SK-N-SH (cell line): ENCODE data around the gene CCDC194. TPM values are rescaled to one million over a fixed set of nuclear protein-coding genes. Genes with fewer than 3 reads are reported as not detected.

Source experiments
- CTCF ChIA-PET: fragments of 300-600, 350-600 bp; formaldehyde crosslinking; extraction: SDS; loops from one replicate; lab custom pipeline; 2021; lab: Yijun Ruan, JAX
- POLR2A ChIA-PET: fragments of 350-600 bp; sonication (Branson Sonifier 250); formaldehyde crosslinking; extraction: SDS; loops from one replicate; lab custom pipeline; 2020; ENCODE audit warnings: antibody characterized with exemption, inconsistent platforms; lab: Yijun Ruan, JAX
- DNase-seq: peaks from one replicate; pipeline ENCODE4 v3.0.0; 2012
- H2AFZ ChIP-seq: fragments of 200-600 bp; sonication (generic); 2 replicates; pipeline ENCODE4 v1.8.1; 2016; ENCODE audit warnings: antibody characterized with exemption, mild to moderate bottlenecking, low read depth
- H3F3A ChIP-seq: fragments of 200-600 bp; sonication (generic); replicated peaks from 2 replicates; pipeline ENCODE3; 2016; ENCODE audit warnings: antibody characterized with exemption, mild to moderate bottlenecking; ENCODE audit not compliant: insufficient read depth
- H3K27ac ChIP-seq, 2 experiments: fragments of 200-500 bp in 1 of 2; fragments of 200-600 bp in 1 of 2; sonication (Bioruptor generic) in 1 of 2; sonication (generic), shearing (Covaris generic) in 1 of 2; 2 replicates each; pipeline versions ENCODE4 v1.5.1 to v1.6.1; 2014 to 2016; ENCODE audit warnings: low read depth in 2 of 2, inconsistent platforms in 1 of 2, low read length in 1 of 2, mild to moderate bottlenecking in 1 of 2, mixed read lengths in 1 of 2
- H3K27me3 ChIP-seq: fragments of 200-600 bp; sonication (generic), shearing (Covaris generic); 2 replicates; pipeline ENCODE4 v1.6.1; 2016; ENCODE audit warnings: mixed run types; ENCODE audit not compliant: insufficient read depth
- H3K36me3 ChIP-seq, 2 experiments: fragments of 200-500 bp in 1 of 2; fragments of 200-600 bp in 1 of 2; sonication (Bioruptor generic) in 1 of 2; sonication (generic) in 1 of 2; replicated peaks in 1 of 2; 2 replicates each; pipeline versions ENCODE3 to v1.5.1; 2014 to 2016; ENCODE audit warnings: low read length in 1 of 2, mild to moderate bottlenecking in 1 of 2; ENCODE audit not compliant: insufficient read depth in 2 of 2, control insufficient read depth in 1 of 2
- H3K4me1 ChIP-seq, 2 experiments: fragments of 200-500 bp in 1 of 2; fragments of 200-600 bp in 1 of 2; sonication (Bioruptor generic) in 1 of 2; sonication (generic), shearing (Covaris generic) in 1 of 2; 2 replicates each; pipeline versions ENCODE4 v1.5.1 to v1.6.1; 2014 to 2016; ENCODE audit warnings: low read depth in 1 of 2, low read length in 1 of 2, mixed run types in 1 of 2; ENCODE audit not compliant: insufficient read depth in 2 of 2, control insufficient read depth in 1 of 2
- H3K4me2 ChIP-seq: fragments of 200-600 bp; sonication (generic), shearing (Covaris generic); 2 replicates; pipeline ENCODE4 v1.6.1; 2017; ENCODE audit warnings: mixed run types
- H3K4me3 ChIP-seq, 2 experiments: fragments of 200-500 bp in 1 of 2; fragments of 200-600 bp in 1 of 2; sonication (Bioruptor generic) in 1 of 2; sonication (generic), shearing (Covaris generic) in 1 of 2; 2 replicates each; pipeline versions ENCODE4 v1.5.1 to v1.8.1; 2014 to 2016; ENCODE audit warnings: low read depth in 2 of 2, inconsistent platforms in 1 of 2, low read length in 1 of 2, mild to moderate bottlenecking in 1 of 2, mixed read lengths in 1 of 2, moderate library complexity in 1 of 2
- H3K79me2 ChIP-seq: fragments of 200-600 bp; sonication (generic); 2 replicates; pipeline ENCODE4 v1.8.1; 2017; ENCODE audit warnings: mild to moderate bottlenecking; ENCODE audit not compliant: insufficient read depth
- H3K9ac ChIP-seq: fragments of 200-600 bp; sonication (generic); 2 replicates; pipeline ENCODE4 v1.6.1; 2017; ENCODE audit warnings: mixed run types
- H3K9me2 ChIP-seq: fragments of 200-600 bp; sonication (generic); 2 replicates; pipeline ENCODE4 v1.6.1; 2017; ENCODE audit warnings: mixed run types
- H3K9me3 ChIP-seq: fragments of 200-600 bp; sonication (generic); 2 replicates; pipeline ENCODE4 v1.6.1; 2017; ENCODE audit warnings: mixed run types, mild to moderate bottlenecking, moderate library complexity
- H4K20me1 ChIP-seq: fragments of 200-600 bp; sonication (generic); 2 replicates; pipeline ENCODE4 v1.6.1; 2017; ENCODE audit warnings: mild to moderate bottlenecking, mixed run types; ENCODE audit not compliant: insufficient read depth
- RAD21 ChIP-seq: IDR thresholded peaks from 2 replicates; pipeline ENCODE4 v1.6.1; 2012; ENCODE audit warnings: mild to moderate bottlenecking, low read length
- SMC3 ChIP-seq: IDR thresholded peaks from 2 replicates; pipeline ENCODE4 v1.6.1; 2012; ENCODE audit warnings: low read depth, low read length, improper control_type of control experiment
- TEAD4 ChIP-seq: IDR thresholded peaks from 2 replicates; pipeline ENCODE4 v1.4.0; 2012; ENCODE audit warnings: mild to moderate bottlenecking, borderline replicate concordance; ENCODE audit not compliant: insufficient read depth
- WGBS: methylation state at CpG from one replicate; pipeline ENCODE4 v1.1.6; 2017; ENCODE audit warnings: low lambda C conversion rate; 5-methylcytosine and 5-hydroxymethylcytosine counted together
- polyA plus RNA-seq, 3 experiments: library from polyadenylated mRNA; depleted of rRNA; stranded (reverse); fragments of >200 nt; gene quantifications; 2 replicates each; pipeline ENCODE4 v1.2.3, GENCODE V29; 2012
- TF ChIP-seq, protein P1 (sequence below): fragments of 150-350 bp; IDR thresholded peaks from 2 replicates; pipeline ENCODE4 v1.6.1; 2016; ENCODE audit warnings: mild to moderate bottlenecking, low read depth, low read length
- TF ChIP-seq, protein P2 (sequence below): IDR thresholded peaks from 2 replicates; pipeline ENCODE4 v1.4.0; 2012; ENCODE audit warnings: low read depth
- TF ChIP-seq, protein P3 (sequence below): IDR thresholded peaks from 2 replicates; pipeline ENCODE4 v1.4.0; 2012; ENCODE audit warnings: low read depth, borderline replicate concordance
- TF ChIP-seq, protein P4 (sequence below): fragments of 200-600 bp; sonication (generic); IDR thresholded peaks from 2 replicates; pipeline ENCODE4 v1.6.1; 2017; ENCODE audit warnings: antibody characterized with exemption, mild to moderate bottlenecking, moderate library complexity

The CCDC194 gene
- polyA plus RNA-seq, 1 of the 3 experiments (the other 2 are of a cell fraction), result not detected

DNA sequence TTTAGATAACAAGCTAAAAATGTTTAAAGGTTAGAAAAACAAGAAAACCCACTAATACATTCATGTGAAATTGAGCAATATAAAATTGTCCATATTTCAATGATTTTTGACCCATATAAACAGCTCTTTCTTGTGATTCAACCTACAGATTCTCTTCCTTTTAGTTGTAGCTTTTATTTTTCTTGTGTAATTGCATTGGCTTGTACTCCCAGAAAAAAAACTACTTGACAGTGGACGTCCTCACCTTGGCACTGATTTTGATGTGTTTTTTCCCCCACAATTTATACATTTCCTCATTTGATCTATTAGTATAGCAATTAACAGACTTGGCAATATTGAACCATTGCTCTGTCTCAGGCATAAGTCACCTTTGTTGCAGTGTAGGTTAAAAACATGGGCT is 4.7 kb downstream of the CCDC194 start:
- Histone ChIP-seq H3K4me1 (peaks cover 0 to 7% of the 10 kb centered on the region in 2 experiments; a peak in 1 of 4 replicates), H3K9me2 (no peaks in the 10 kb centered on the region), H3K9ac (no peak overlapping the region), H3K36me3 (no peaks in the 10 kb centered on the region), H3K4me3 (no peak overlapping the region), H3K4me2 (no peak overlapping the region), H3K27me3 (no peaks in the 10 kb centered on the region), H3K79me2 (no peaks in the 10 kb centered on the region), H3K27ac (no peak overlapping the region), H2AFZ (no peak overlapping the region), H3K9me3 (no peaks in the 10 kb centered on the region), H3F3A (peaks cover 3% of the 10 kb centered on the region), H4K20me1 (no peaks in the 10 kb centered on the region)
- DNase-seq, result no peak
- ChIA-PET CTCF (interaction anchor here (0.7 to 5.3 kb wide), 11 partner anchors 11 to 97 kb away, joined by 3 to 69 read pairs (median 6); no protein-coding TSS in a partner anchor), POLR2A (interaction anchor here (0.6 kb wide), 1 partner anchor 36 kb away, joined by 4 read pairs; no protein-coding TSS in a partner anchor)
- TF ChIP-seq TEAD4, result no peak
- TF ChIP-seq, protein P1, sequence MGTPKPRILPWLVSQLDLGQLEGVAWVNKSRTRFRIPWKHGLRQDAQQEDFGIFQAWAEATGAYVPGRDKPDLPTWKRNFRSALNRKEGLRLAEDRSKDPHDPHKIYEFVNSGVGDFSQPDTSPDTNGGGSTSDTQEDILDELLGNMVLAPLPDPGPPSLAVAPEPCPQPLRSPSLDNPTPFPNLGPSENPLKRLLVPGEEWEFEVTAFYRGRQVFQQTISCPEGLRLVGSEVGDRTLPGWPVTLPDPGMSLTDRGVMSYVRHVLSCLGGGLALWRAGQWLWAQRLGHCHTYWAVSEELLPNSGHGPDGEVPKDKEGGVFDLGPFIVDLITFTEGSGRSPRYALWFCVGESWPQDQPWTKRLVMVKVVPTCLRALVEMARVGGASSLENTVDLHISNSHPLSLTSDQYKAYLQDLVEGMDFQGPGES, result no peak
- TF ChIP-seq, protein P2, sequence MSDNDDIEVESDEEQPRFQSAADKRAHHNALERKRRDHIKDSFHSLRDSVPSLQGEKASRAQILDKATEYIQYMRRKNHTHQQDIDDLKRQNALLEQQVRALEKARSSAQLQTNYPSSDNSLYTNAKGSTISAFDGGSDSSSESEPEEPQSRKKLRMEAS, result no peak
- 12% methylated on average over 1 of the region's 1 CpG for WGBS

DNA sequence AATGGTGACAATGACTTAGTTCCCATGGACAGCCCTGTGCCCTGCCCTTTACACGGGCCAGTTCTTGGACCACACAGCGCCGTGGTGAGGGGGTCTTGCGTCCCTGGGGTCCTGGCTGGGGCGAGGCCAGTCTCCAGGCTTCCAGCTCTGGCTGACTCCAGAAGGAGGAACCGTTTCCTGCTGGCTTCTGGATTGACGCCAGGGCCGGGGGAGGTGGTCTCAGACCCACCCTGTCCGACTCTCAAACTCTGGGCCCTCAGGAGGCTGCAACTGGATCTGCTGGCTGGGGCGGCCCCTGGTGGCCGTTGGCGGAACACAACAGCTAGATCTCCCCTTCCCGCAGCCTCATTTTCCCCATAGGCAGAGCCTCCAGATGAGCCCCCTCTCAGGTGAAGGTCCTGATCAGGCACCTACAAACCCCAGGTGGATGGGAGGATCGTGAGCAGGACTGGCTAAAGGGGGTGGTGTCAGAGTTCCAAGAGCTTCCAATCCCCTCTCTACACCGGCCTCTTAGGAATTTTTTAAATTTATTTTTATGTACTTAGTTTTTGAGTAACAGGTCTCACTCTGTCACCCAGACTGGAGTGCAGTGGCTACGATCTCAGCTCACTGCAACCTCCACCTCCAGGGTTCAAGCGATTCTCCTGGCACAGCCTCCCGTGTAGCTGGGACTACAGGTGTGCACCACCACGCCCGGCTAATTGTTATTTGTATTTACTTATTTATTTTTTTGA is 8.0 kb downstream of the CCDC194 start:
- no peaks in the 10 kb centered on the region for H3K79me2 ChIP-seq
- no peak overlapping the region for H2AFZ ChIP-seq
- H3K27ac ChIP-seq, result no peak overlapping the region
- ChIA-PET CTCF (interaction anchor here (0.6 to 3.8 kb wide), 39 partner anchors 8 to 578 kb away, joined by 3 to 80 read pairs (median 4); partner anchors contain the start of genes ANO8, BST2, CCDC194 and GTPBP3), POLR2A (interaction anchor here (1.0 kb wide), 1 partner anchor 126 kb away, joined by 3 read pairs; the partner anchor contains the start of gene PGLS)
- peak; percentile 88 for DNase-seq
- H4K20me1 ChIP-seq, result no peaks in the 10 kb centered on the region
- H3K9me3 ChIP-seq, result no peaks in the 10 kb centered on the region
- peaks cover 0 to 2% of the 10 kb centered on the region in 2 experiments; a peak in 1 of 4 replicates for H3K4me1 ChIP-seq
- H3K9me2 ChIP-seq, result no peaks in the 10 kb centered on the region
- no peak overlapping the region for H3K9ac ChIP-seq
- no peaks in the 10 kb centered on the region for H3K36me3 ChIP-seq
- H3F3A ChIP-seq, result peaks cover 3% of the 10 kb centered on the region
- TF ChIP-seq, protein P3, sequence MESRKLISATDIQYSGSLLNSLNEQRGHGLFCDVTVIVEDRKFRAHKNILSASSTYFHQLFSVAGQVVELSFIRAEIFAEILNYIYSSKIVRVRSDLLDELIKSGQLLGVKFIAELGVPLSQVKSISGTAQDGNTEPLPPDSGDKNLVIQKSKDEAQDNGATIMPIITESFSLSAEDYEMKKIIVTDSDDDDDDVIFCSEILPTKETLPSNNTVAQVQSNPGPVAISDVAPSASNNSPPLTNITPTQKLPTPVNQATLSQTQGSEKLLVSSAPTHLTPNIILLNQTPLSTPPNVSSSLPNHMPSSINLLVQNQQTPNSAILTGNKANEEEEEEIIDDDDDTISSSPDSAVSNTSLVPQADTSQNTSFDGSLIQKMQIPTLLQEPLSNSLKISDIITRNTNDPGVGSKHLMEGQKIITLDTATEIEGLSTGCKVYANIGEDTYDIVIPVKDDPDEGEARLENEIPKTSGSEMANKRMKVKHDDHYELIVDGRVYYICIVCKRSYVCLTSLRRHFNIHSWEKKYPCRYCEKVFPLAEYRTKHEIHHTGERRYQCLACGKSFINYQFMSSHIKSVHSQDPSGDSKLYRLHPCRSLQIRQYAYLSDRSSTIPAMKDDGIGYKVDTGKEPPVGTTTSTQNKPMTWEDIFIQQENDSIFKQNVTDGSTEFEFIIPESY, result no peak
- TF ChIP-seq, protein P4, sequence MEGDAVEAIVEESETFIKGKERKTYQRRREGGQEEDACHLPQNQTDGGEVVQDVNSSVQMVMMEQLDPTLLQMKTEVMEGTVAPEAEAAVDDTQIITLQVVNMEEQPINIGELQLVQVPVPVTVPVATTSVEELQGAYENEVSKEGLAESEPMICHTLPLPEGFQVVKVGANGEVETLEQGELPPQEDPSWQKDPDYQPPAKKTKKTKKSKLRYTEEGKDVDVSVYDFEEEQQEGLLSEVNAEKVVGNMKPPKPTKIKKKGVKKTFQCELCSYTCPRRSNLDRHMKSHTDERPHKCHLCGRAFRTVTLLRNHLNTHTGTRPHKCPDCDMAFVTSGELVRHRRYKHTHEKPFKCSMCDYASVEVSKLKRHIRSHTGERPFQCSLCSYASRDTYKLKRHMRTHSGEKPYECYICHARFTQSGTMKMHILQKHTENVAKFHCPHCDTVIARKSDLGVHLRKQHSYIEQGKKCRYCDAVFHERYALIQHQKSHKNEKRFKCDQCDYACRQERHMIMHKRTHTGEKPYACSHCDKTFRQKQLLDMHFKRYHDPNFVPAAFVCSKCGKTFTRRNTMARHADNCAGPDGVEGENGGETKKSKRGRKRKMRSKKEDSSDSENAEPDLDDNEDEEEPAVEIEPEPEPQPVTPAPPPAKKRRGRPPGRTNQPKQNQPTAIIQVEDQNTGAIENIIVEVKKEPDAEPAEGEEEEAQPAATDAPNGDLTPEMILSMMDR, result peak; percentile 88
- TF ChIP-seq SMC3 (peak; percentile 73), RAD21 (peak; percentile 77)
- TF ChIP-seq, all 33 proteins: peak for 3
- WGBS, result 42% methylated on average over 16 of the region's 20 CpGs
- Histone ChIP-seq H3K27me3 (no peaks in the 10 kb centered on the region), H3K4me3 (peak overlapping the region in 1 of 2 experiments; percentile 47; a peak in 1 of 4 replicates), H3K4me2 (no peak overlapping the region)
